Cerebellar nuclear complex (tissue), 1 donor: ENCODE results near the gene SVOP.
"Not testable (repeated sequence)": the region's sequence is repeated elsewhere in the genome, so short reads cannot be mapped to it uniquely, and the experiment has no call there.

Source experiments
- DNase-seq, 2 experiments: peaks; one replicate each; lab custom pipeline; 2025; lab: John Stamatoyannopoulos, UW

Gene SVOP

GRCh38 chr12:108884116-108885012 lies 136.5 kb downstream of the SVOP start:
- DNase-seq = no peak

DNA sequence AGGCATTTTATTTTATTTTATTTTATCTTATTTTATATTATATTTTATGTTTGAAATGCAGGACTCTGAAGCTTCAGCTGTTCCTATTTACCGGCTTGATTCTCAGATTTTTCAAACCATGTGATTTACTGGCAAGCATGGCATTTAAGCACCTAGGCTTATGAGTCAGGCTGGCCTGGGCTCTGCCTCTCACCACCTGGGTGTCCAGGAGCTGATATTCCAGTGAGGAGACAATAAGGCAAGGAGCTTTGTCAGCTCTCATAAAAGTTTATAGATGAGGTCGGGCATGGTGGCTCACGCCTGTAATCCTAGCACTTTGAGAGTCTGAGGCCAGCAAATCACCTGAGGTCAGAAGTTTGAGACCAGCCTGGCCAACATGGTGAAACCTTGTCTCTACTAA lies 138.9 kb downstream of the SVOP start:
- no peak for DNase-seq

DNA sequence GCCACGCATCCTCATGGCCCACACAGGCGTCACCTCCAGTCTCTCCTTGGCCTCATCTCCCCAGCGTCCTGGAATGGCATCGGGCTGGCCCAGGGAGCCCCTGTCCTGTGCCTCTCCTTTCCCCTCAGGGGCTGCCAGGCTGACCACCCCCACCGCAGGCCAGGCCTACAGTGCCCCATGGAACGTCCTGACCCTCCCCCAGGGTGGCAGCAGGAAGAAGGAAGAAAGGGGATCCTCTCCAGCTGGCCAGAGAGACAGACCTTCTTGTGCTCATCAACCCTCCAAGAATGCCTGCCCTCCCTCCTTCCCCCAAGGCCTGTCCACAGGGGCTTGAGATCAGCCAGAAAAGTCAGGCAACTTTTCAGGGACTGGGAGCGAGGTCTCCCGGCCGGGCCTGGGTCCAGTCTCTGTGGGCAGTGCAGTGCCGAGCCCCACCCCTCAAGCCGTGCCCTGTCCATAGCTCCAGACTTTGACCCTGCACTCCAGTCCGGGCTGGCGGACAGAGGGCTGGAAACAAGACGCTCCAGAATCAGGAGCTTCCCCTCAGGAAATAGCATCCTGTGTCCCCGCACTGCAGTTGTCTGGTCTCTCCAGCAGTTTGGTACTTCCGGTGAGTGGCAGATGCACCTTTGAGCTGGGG lies 141.1 kb downstream of the SVOP start, which contains the start of gene DAO:
Gene DAO (plus strand): TSS at position 478 of the 640 bp plus-strand sequence. CDS start 4,915 bp downstream, outside the sequence.
- DNase-seq = no peak

DNA sequence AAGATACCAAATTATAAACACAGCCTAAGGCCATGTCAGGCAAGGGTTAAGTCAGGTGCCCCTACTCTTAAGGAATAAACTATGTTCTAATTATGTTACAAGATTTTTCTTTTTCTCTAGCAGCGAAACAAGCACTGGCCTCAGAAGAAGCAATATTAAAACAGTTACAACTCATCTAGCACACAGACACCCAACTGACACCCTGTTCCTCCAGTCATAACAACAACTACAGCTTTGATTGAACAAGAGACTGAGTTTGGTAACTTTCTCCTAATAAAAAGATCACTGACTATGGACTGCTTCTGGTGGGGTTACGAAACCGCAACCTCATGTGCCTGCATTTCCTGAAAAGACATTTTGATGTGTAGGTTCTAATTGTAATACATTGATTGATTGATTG lies 144.3 kb downstream of the SVOP start:
- no peak for DNase-seq

DNA sequence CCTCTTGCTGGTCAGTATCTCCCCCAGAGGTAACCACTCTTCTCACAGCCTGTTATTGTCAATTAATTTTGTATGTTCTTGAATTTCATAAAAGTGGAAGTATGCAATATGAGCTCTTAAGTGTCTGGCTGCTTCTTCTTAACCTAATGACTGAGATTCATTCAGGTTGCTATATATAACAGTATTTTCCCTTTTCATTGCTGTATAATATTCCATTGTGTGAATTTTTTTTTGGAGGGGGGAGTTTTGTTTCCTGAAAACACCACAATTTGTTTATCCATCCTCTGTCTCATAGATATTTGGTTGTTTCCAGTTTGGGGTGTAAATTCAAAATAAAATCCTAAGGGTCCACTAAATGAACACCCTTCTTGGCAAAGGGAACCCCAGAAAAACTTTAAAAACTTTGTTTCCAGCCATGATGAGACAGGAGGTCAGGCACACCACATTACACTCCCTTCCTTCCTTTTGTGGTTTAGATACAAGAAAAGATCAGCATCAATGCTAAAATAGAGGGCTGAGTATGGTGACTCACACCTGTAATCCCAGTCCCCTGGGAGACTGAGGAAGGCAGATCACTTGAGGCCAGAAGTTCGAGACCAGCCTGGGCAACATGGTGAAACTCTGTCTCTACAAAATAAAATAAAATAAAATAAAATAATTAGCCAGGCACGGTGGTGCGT lies 145.0 kb downstream of the SVOP start:
- DNase-seq = no peak

- DNase-seq = no peak
Observed at GRCh38 chr12:108875280-108875679, 145.6 kb downstream of the SVOP start.

DNA sequence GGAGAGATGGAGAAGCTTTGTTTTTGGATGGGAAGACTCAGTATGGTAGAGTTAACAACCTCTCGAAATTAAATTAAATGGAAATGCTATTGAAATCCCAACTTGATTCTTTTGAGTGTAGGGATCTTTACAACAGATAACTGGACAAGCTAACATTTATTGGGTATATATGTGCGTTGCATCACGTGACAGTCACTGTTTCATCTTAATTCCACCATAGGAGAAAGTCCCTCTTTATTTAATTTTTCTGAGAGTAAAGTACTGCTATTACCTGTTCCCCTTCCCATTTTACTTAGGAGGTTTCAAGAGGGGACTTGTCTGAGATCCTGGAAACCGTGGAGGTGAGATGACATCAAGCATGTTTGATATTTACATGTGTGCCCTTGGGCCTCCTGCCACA lies 152.1 kb downstream of the SVOP start:
- DNase-seq = no peak

DNA sequence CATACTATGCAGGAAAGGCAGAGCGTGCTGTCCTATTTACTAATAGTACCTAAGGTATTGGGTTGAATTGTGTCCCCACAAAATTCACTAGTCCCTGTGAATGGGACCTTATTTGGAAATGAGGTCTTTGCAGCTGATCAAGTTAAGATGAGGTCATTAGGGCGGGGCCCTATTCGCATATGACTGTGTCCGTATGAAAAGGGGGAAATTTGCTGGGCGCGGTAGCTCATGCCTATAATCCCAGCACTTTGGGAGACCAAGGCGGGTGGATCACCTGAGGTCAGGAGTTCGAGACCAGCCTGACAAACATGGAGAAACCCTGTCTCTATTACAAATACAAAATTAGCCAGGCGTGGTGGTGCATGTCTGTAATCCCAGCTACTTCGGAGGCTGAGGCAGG lies 154.8 kb downstream of the SVOP start:
- not testable (repeated sequence) for DNase-seq

- DNase-seq = no peak
Observed at GRCh38 chr12:108865169-108865568, 155.7 kb downstream of the SVOP start.

GRCh38 chr12:108862588-108862959 lies 158.3 kb downstream of the SVOP start:
- DNase-seq = no peak

DNA sequence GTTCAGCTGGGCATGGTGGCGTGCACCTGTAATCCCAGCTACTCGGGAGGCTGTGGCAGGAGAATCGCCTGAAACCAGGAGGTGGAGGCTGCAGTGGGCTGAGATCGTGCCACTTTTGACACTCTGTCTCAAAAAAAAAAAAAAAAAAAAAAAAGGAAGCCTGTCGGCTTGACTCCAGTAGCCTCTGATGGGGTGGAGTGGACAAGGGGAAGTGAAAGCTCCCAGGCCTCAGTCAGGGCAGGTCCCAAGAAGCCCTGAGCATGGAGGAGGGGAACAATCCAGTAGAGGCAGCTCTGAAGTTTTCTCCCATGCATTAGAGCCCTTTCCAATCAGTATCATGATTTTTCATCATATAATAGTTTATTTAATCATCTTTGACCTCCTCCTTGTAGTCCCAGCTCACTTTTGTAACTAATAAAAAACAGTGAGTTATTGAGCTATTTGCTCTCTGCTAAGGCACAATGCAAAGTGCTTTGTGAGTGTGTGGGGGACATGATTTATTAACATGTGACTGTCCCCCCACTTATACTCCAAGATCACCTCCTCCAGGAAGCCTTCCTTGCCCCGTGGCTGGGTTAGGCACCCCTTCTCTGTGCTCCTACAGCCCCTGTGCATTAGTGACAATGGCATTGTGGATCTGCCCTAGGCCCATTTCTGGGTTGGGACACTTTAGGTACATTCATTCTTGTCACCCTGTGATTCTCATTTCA lies 158.8 kb downstream of the SVOP start:
- DNase-seq = no peak

DNA sequence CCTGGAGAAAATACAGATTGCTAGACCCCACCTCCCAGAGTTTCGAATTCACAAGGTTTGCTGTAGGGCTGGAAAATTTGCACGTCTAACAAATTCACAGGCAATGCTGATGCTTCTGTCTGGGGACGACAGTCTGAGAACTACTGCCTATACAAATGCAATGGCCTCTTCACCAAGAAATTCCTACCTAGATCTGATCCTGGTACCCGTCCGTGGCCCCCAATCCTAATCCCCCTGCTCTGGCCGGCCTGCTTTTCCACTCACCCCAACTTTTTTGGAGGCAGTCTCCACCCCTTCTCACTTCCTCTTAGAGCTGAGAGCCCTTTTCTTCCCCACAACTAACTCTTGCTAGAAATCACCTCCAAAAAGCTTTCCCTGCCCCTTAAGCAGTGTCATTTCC lies 160.4 kb downstream of the SVOP start:
- no peak for DNase-seq

GRCh38 chr12:108859923-108860291 lies 161.0 kb downstream of the SVOP start:
- DNase-seq = no peak

DNA sequence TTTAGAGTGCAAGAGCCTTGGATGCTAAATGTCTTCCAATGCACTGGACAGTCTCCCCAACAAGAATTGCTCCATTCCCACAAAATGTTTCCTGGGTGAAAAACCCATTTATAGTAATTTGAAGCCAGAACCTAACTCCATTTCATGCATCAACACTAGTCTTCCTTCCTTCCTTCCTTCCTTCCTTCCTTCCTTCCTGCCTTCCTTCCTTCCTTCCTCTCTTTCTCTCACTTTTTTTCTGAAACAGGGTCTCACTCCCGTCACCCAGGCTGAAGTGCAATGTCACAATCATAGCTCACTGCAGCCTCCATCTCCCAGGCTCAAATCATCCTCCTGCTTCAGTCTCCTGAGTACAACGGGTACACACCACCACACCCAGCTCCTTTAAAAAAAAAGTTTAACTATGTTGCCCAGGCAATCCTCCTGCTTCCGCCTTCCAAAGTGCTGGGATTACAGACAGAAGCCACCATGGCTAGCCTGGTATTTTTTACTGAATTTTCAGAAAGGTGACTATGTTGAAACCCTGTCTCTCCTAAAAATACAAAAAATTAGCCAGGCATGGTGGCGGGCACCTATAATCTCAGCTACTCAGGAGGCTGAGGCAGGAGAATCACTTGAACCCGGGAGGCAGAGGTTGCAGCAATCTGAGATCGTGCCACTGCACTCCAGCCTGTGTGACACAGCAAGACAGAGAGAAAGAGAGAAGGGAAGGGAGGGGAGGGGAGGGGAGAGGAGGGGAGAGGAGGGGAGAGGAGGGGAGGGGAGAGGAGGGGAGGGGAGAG lies 161.5 kb downstream of the SVOP start:
- not testable (repeated sequence) for DNase-seq

DNA sequence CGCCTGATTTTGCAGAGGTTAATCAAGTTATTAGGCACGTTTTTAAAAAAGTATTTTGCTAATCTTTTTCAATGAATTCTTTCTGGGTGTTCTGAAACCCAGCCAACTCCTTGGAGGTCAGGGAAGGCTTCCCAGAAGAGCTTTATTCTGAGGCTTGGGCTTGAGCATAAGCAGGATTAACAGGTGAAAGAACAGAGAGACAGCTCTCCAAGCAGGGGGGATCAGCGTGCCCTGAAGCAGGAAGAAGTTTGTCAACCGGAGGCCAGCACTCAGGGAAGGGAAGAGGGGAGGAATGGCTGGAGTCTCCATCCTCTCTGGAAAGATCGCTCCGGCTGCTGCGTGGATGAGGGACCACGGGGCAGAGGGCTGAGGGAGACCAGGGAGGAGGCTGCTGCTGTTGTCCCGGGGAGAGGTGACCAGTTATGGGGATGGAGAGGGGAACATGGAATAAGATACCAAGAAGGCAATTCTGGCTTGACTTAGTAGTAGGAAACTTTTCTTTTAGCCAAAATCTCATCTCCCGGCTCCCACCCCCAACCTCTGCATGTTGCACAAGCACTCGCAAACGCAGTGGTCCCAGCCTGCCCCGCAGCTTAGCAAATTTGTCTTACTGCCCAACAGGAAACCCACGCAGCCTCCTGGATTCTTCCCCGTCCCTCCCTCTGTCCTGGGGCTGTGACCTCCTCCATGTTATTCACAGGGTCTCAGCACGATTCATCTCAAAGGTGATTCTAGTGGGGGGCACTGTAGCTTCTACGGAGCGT lies 162.4 kb downstream of the SVOP start:
- DNase-seq = no peak
